MCF 10A (cell line): ENCODE data around the gene CRYBB1. TPM values are rescaled to one million over a fixed set of nuclear protein-coding genes. Genes with fewer than 3 reads are reported as not detected.

Source experiments
- BruUV-seq: library from RNA; stranded (reverse); fragments of 400-500 nt; replicated peaks from 2 replicates; lab custom pipeline; 2021; lab: Mats Ljungman, UMichigan
- CTCF ChIA-PET: fragments of 300-600 bp; sonication (Branson Sonifier 250); formaldehyde crosslinking; extraction: SDS; loops from one replicate; lab custom pipeline; 2021; ENCODE audit warnings: antibody characterized with exemption, inconsistent platforms; lab: Yijun Ruan, JAX
- POLR2A ChIA-PET: fragments of 300-600, 350-650 bp; sonication (Branson Sonifier 250); formaldehyde crosslinking; extraction: SDS; loops from one replicate; lab custom pipeline; 2020; ENCODE audit warnings: antibody characterized with exemption, inconsistent platforms; lab: Yijun Ruan, JAX
- DNase-seq: peaks from one replicate; pipeline ENCODE4 v3.0.0-alpha.2; 2018; ENCODE audit not compliant: unreplicated experiment
- H3K27ac Mint-ChIP-seq: one replicate; pipeline ENCODE4 v1.8.0; 2022; ENCODE audit warnings: mild to moderate bottlenecking, low read depth, mixed read lengths; ENCODE audit not compliant: unreplicated experiment
- H3K27me3 Mint-ChIP-seq: one replicate; pipeline ENCODE4 v1.8.0; 2022; ENCODE audit warnings: mixed read lengths; ENCODE audit not compliant: insufficient read depth, unreplicated experiment
- H3K36me3 Mint-ChIP-seq: one replicate; pipeline ENCODE4 v1.8.0; 2022; ENCODE audit warnings: mild to moderate bottlenecking, moderate library complexity, mixed read lengths; ENCODE audit not compliant: insufficient read depth, unreplicated experiment
- H3K4me1 Mint-ChIP-seq: one replicate; pipeline ENCODE4 v1.8.0; 2022; ENCODE audit warnings: mixed read lengths; ENCODE audit not compliant: insufficient read depth, unreplicated experiment
- H3K4me3 Mint-ChIP-seq: one replicate; pipeline ENCODE4 v1.8.0; 2022; ENCODE audit warnings: mild to moderate bottlenecking, moderate library complexity, mixed read lengths; ENCODE audit not compliant: unreplicated experiment
- H3K9me3 Mint-ChIP-seq: one replicate; pipeline ENCODE4 v1.8.0; 2022; ENCODE audit warnings: mixed read lengths; ENCODE audit not compliant: unreplicated experiment
- intact Hi-C: fragments of 100-400 bp; cut with micrococcal nuclease; formaldehyde crosslinking; loops from 2 replicates; pipeline ENCODE4 v1.14.1; 2022
- total RNA-seq: library from RNA; stranded (reverse); gene quantifications from 2 replicates; pipeline ENCODE4 v1.2.3, GENCODE V29; 2022
- TF ChIP-seq, protein P1 (sequence below): fragments of 200-600 bp; IDR thresholded peaks from one replicate; pipeline ENCODE4 v1.8.0; 2022; ENCODE audit warnings: antibody characterized with exemption, mild to moderate bottlenecking; ENCODE audit not compliant: unreplicated experiment

CRYBB1 gene
- total RNA-seq, 1 experiment from 2014 or later, result not detected

DNA sequence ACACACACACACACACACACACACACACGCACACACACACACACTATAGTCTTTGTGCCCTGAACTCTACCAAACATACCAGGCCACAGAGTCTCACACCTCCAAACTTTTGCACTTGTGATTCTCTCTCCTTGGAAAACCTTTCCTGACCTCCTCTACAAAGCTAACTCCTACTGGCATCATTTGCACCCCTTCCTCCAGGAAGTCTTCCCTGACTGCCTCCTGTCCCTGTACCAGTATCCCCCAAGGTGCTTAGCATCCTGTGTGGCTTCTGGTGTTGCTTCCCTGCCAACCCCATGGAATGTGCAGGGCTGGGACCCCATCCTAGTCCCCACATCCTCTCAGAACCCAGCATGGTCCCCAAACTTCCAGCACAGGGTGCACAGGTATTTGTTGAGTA, 36.8 kb downstream of the CRYBB1 start:
- Mint-ChIP-seq H3K9me3 (no peaks in the 10 kb centered on the region), H3K36me3 (no peaks in the 10 kb centered on the region), H3K4me1 (peaks cover 18% of the 10 kb centered on the region), H3K27ac (no peak overlapping the region), H3K27me3 (no peaks in the 10 kb centered on the region), H3K4me3 (no peak overlapping the region)
- TF ChIP-seq, protein P1, sequence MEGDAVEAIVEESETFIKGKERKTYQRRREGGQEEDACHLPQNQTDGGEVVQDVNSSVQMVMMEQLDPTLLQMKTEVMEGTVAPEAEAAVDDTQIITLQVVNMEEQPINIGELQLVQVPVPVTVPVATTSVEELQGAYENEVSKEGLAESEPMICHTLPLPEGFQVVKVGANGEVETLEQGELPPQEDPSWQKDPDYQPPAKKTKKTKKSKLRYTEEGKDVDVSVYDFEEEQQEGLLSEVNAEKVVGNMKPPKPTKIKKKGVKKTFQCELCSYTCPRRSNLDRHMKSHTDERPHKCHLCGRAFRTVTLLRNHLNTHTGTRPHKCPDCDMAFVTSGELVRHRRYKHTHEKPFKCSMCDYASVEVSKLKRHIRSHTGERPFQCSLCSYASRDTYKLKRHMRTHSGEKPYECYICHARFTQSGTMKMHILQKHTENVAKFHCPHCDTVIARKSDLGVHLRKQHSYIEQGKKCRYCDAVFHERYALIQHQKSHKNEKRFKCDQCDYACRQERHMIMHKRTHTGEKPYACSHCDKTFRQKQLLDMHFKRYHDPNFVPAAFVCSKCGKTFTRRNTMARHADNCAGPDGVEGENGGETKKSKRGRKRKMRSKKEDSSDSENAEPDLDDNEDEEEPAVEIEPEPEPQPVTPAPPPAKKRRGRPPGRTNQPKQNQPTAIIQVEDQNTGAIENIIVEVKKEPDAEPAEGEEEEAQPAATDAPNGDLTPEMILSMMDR, result no peak
- BruUV-seq, result no TSS peak
- DNase-seq, result no peak
- ChIA-PET CTCF (interaction anchor here (0.6 to 0.7 kb wide), 2 partner anchors 18 to 997 kb away, joined by 3 read pairs; no protein-coding TSS in a partner anchor), POLR2A (interaction anchor here (1.1 kb wide), 1 partner anchor 9 kb away, joined by 3 read pairs; the partner anchor contains the start of gene TPST2)
- intact Hi-C loops, result no loop called here

DNA sequence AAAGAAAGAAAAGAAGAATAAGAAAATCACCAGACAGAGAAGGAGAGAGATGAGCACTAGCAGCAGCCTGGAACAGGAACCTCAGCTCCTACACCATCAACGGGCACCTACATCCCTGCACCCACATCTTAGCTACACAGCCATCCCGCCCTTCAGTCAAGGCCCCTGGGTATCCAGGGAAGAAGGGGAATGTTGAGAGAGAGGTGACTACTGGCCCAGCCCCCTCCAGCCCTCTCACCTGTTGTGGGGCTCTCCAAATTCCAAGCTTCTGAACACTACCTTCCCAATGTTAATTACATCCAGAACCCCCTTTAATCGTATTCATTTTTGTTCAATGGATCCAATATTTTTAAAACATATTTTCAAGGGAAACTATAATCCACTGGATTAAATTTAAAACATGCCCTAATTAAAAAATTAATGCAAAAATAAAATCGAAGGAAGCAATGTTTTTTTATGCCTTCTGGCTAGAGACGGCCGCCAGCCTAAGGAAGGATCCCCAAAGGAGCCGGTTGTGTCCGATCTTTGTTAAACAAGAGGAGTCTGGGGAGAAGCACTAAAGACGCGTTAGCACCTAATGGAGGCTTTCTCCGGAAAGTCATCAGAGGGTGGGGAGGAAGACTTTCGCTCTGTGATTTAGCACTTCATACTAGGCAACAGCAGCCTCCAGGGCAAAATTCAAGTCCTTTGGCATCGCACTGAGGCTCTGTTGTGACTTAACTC, 37.4 kb downstream of the CRYBB1 start:
- no peak for DNase-seq
- ChIA-PET POLR2A (no interaction called here), CTCF (interaction anchor here (0.6 kb wide), 1 partner anchor 9 kb away, joined by 3 read pairs; the partner anchor contains the start of gene TPST2)
- Mint-ChIP-seq H3K4me1 (peaks cover 16% of the 10 kb centered on the region), H3K4me3 (no peak overlapping the region), H3K27ac (no peak overlapping the region), H3K9me3 (no peaks in the 10 kb centered on the region), H3K27me3 (no peaks in the 10 kb centered on the region), H3K36me3 (no peaks in the 10 kb centered on the region)
- TF ChIP-seq, protein P1, result no peak
- no TSS peak for BruUV-seq
- intact Hi-C loops, result no loop called here

DNA sequence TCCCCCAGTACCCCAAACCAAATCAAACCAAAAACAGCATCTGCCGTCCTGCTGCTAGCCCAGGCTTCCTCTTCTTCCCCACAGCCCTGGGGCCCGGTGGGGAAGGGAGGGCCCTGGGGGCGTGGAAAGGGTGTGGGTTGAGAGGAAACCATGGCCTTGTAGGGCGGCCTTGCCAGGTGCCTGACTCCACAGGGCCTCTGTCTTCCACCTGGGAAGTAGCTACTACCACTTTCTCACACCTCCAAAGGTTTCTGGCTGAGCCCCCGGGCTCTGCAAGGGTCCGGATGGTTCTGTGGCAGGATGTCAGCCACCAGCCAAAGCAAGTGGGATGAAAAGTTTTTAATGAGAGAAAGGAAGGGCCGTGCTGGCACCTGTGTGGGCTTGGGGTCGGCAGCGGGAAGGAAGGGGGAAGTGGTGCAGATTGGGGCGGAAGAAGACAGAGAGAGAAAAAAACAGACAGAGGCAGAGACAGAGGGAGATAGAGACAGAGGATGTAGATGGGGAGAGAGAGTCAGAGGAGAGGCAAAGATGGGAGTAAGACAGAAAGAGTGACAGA, 38.4 kb downstream of the CRYBB1 start:
- Mint-ChIP-seq H3K4me3 (no peak overlapping the region), H3K4me1 (peaks cover 7% of the 10 kb centered on the region), H3K9me3 (no peaks in the 10 kb centered on the region), H3K27ac (no peak overlapping the region), H3K36me3 (no peaks in the 10 kb centered on the region), H3K27me3 (no peaks in the 10 kb centered on the region)
- ChIA-PET POLR2A (no interaction called here), CTCF (interaction anchor here (0.6 kb wide), 1 partner anchor 10 kb away, joined by 3 read pairs; the partner anchor contains the start of gene TPST2)
- no peak for DNase-seq
- intact Hi-C loops, result no loop called here
- TF ChIP-seq, protein P1, result no peak
- no TSS peak for BruUV-seq

DNA sequence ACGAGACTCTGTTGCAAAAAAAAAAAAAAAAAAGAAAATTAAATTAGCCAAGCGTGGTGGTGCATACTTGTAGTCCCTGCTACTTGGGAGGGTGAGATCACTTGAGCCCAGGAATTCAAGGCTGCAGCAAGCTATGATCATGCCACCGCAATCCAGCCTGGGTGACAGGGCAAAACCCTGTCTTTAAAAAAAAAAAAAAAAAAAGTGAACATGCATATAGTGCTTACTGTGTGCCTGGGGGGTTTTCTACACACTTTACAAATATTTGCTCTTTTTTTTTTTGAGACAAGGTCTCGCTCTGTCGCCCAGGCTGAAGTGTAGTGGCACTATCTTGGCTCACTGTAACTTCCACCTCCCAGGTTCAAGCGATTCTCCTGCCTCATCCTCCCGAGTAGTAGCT, 40.7 kb downstream of the CRYBB1 start:
- Mint-ChIP-seq H3K36me3 (peaks cover 6% of the 10 kb centered on the region), H3K4me1 (no peaks in the 10 kb centered on the region), H3K27ac (no peak overlapping the region), H3K27me3 (no peaks in the 10 kb centered on the region), H3K9me3 (no peaks in the 10 kb centered on the region), H3K4me3 (no peak overlapping the region)
- TF ChIP-seq, protein P1, result no peak
- CTCF ChIA-PET, result no interaction called here
- POLR2A ChIA-PET, result no interaction called here
- no peak for DNase-seq
- intact Hi-C loops, result no loop called here
- no TSS peak for BruUV-seq
